HG03196 (cell line): Measurements from ENCODE around the gene VWF.

Experiments used
- ATAC-seq: cut with Tn5 transposase; IDR thresholded peaks from one replicate; pipeline ENCODE4 v1.9.1; 2021; ENCODE audit not compliant: unreplicated experiment

The VWF gene

GRCh38 chr12:6062757-6063735 lies 61.4 kb downstream of the VWF start:
- no peak for ATAC-seq

- no peak for ATAC-seq
Measured at GRCh38 chr12:6062395-6062756, 62.1 kb downstream of the VWF start.

GRCh38 chr12:6061660-6062059 lies 62.8 kb downstream of the VWF start:
- ATAC-seq, result no peak

- ATAC-seq, result no peak
Measured at GRCh38 chr12:6059860-6060565, 64.5 kb downstream of the VWF start.

GRCh38 chr12:6059221-6059620 lies 65.2 kb downstream of the VWF start:
- no peak for ATAC-seq

GRCh38 chr12:6058481-6059161 lies 65.8 kb downstream of the VWF start:
- no peak for ATAC-seq

- no peak for ATAC-seq
Measured at GRCh38 chr12:6057700-6058099, 66.8 kb downstream of the VWF start.

GRCh38 chr12:6056406-6057240 lies 67.8 kb downstream of the VWF start:
- no peak for ATAC-seq

GRCh38 chr12:6053541-6053940 lies 70.9 kb downstream of the VWF start:
- no peak for ATAC-seq

- ATAC-seq, result no peak
Measured at GRCh38 chr12:6052940-6053329, 71.5 kb downstream of the VWF start.

GRCh38 chr12:6052206-6052939 lies 72.1 kb downstream of the VWF start:
- no peak for ATAC-seq

GRCh38 chr12:6049992-6050391 lies 74.5 kb downstream of the VWF start:
- no peak for ATAC-seq

GRCh38 chr12:6049587-6049986 lies 74.9 kb downstream of the VWF start:
- no peak for ATAC-seq

GRCh38 chr12:6047249-6048237 lies 76.9 kb downstream of the VWF start:
- ATAC-seq, result no peak

GRCh38 chr12:6046511-6047180 lies 77.8 kb downstream of the VWF start:
- ATAC-seq, result no peak

- ATAC-seq, result no peak
Measured at GRCh38 chr12:6045438-6045837, 79.0 kb downstream of the VWF start.

- no peak for ATAC-seq
Measured at GRCh38 chr12:6044082-6044481, 80.4 kb downstream of the VWF start.

- ATAC-seq, result no peak
Measured at GRCh38 chr12:6042446-6042845, 82.0 kb downstream of the VWF start.
